T follicular helper cell (primary cell): ENCODE results near the gene HIGD1C.

Experiments used
- DNase-seq: peaks from one replicate; pipeline ENCODE4 v3.0.0-alpha.2; 2020; ENCODE audit warnings: low read depth

HIGD1C gene

GRCh38 chr12:51018956-51019355 is 66.6 kb downstream of the HIGD1C start:
- no peak for DNase-seq

GRCh38 chr12:51019927-51020326 is 67.6 kb downstream of the HIGD1C start:
- no peak for DNase-seq
